Measurements from ENCODE around the gene ARHGAP40.

GRCh38 chr20:38651154-38651553 lies 49.5 kb downstream of the ARHGAP40 start:
- TF ChIP-seq CTCF (conservative IDR thresholded peaks at IDR 0.05) (no peak), ZFX (IDR thresholded peaks at IDR 0.05) (no peak)
